Stimulated activated CD8-positive, alpha-beta memory T cell treated with anti-CD3 and anti-CD28 coated beads, Interleukin-2, amount 100 ng/mL, for 1 hour (primary cell): Measurements from ENCODE around the gene TMCC3.

Experiments used
- DNase-seq, 2 donors: peaks; one replicate each; pipeline ENCODE4 v3.0.0-alpha.2; 2020; ENCODE audit warnings: low read depth in 2 of 2

Gene TMCC3

DNA sequence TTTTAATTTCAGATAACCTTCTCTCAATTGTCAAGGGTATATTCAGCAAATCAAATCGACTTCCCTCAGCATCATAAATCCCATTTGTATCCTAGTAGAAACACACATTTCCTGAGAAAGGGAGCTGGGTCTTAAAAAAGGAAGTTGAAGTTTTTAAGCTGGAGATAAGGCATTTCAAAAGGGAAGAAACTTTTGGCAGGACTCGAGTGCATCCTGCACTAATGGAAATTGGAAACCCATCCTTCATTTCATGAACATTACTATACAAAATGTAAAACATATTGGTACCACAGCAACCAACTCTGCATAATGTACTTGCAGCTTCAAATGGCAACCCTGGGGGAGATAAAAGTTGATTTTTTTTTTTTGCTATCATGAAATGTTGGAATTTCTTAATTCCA lies 23.7 kb upstream of the TMCC3 start:
- no peak for DNase-seq

DNA sequence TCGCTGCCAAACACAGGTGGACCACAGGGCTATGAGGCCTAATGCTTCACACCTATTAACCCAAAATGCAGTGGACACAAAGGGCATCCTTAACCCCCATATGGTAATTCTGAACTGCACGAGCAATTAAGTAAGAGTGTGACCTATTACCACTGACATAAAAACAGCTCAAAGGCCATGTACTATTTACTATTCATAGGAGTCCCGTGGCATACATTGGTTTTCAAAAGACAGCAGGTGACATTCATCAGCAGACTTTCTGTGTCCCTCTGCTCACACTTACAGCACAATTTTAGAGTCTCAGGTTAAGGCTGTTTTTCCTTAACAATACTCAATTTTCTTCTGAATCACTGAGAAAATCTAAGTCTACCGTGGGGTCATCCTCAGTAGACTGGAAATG lies 23.1 kb upstream of the TMCC3 start:
- DNase-seq, result no peak

DNA sequence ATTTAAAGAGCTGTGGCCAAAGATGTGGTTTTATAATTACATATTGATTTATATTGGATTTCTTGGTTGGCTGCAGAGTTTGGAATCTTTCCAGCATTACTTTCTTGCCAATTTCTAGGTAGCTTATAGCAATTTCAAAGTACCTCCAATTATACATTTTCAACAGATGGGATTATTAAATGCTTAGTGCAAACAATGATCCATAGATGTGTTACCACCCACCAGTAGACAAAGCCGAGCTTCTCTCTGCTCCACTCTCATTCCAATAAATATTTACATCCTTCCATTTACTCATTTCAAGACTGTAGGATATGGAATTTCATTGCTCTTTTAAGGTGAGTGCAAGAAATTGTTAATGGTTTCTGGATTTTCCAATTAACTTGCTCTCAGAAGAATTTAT lies 21.6 kb upstream of the TMCC3 start:
- no peak for DNase-seq

DNA sequence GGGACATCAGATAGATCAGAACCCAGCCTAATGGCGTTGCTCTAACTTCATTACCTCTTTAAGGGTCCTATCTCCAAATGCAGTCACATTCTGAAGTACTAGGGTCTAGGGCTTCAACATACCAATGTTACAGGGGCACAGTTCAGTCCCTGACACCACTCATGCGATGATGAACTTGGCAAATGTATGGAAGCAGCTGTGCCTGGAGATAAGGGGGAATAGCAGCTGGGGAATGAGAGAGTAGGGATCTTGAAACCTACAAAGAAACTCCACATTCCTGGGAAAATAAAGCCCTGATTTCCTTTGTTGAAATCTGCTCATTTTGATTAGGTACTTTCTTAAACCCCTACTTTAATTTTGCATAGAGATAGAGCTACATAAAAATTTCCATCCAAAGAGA lies 20.5 kb upstream of the TMCC3 start:
- no peak for DNase-seq

DNA sequence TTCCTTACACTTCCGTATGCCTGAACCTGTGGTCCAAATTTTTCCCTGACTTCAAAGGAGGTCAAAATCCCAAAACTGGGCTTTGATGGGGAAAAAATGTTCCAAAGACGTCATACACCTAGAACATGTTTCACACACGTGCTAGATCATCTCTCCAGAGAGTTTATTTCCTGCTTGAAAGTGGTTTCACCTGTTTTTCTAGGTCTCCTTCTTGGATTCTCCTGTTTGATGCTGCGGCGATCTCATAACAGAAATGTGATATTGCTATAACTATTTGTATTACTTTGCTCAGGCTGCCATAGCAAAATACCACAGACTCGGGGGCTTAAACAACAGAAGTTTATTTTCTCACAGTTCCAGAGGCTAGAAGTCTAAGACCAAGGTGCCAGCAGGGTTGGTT lies 19.7 kb upstream of the TMCC3 start:
- no peak for DNase-seq

DNA sequence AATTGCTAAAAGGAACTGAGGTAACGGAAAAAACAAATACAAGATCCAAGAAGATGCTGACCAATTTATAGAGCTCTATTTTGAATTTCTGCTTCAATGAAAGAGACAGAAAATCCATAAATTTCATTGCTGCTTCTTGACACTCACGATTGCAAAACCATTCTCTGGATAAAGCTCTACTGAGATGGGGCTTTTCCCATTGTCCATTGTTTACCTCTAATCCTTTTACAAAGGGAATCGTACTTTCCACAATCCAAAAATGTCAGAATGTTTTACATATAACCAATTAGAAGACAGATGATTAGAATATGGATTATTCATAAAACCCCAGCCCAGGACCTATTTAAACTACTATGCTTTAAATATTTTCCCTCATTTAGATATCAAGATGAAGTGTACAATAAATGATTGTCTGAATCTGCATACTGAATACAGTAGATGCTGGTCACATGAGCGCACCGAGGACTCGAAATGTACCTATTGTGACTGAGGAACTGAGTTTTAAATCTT lies 16.7 kb upstream of the TMCC3 start:
- DNase-seq, result no peak

DNA sequence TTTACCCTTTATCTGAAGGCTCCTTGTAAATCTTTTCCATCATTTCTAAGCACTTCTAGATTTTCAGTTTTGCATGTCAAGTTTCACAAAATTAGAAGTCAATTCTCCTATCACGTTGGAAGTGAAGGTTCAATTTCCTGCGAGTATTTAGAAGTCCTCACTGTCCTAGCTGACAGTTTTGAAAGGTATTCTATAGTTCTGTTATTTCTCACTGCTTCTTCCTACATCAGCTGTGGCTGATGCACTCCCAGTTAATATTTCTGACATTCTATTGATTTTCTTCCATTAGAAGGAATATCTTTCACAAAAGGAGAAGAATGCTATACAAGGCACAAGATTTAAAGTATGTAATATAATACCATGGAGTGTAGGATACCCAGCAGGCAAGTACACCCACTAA lies 15.8 kb upstream of the TMCC3 start:
- DNase-seq, result no peak

DNA sequence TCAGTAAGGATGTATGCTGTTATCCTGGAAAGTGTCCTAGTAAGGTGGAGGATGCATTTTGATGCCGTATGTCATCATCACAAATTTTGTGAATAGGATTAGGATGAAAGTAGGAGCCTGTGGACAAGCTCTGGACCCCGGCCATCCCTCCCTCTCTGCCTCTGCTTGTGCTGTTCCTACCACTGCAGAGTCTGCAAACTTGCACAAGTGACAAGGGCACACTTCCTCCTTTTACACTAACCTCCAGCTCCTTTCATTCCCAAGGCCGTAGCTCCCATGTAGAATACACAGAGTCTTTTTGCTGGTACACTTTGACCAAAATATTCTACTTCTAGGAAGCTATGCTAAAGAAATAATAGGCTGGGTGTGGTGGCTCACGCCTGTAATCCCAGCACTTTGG lies 13.3 kb upstream of the TMCC3 start:
- DNase-seq, result no peak

DNA sequence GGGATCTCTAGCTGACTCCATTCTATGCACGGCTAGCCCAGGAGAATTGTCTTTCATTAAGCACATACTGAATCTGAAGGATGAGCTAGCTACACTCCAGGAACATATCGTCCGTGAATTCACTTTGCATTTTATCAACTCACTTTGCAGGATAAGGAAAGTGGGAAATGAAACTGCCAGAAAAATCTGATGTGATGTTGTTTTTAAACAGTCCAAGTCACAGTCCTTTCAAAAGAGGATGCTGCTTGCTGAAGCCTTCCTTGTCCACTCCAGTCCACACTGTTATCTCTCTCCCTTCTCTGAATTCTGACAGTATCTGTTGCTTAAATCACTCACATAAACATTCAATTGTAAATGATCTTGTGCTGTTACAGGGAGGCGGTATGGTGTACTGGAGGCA lies 12.7 kb upstream of the TMCC3 start:
- no peak for DNase-seq

DNA sequence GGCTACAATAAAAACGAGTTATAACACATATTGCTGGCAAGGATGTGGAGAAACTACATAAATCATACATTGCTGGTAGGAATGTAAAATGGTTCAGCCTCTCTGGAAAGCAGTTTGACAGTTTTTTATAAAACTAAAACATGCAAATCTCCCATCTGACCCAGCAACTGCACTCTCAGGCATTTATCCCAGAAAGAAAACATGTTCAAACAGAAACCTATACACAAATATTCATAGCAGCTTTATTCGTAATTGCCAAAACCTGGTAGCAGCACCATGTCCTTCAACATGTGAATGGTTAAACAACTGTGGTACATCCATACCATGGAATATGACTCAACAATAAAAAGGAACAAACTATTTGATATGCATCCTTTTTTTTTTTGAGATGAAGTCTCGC lies 10.1 kb upstream of the TMCC3 start:
- DNase-seq, result no peak

DNA sequence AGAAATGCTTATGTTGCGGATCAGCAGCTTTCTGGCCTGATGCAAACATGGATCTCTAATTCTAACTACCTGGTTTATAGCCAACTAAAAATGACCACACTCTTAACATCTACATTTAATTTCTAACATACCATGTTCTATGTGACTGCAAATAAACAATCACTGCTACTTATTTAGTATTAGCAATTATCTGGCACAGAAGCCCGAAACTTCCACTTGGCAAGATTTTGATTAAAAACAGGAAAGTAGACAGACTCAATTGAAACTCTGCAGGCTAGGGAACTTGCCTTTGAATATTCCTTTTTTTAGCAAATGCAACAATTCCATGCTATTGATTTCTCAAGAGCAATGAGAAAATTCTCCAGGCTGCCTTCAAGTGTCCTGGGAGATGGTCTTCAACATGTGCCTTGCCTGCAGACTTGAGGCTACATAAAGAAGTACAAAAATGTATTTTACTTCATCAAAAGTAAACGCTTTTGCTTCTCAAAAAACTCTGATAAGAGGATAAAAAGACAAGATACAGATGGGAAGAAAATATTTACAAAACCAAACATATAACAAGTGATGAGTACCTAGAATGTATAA lies 9.1 kb upstream of the TMCC3 start:
- DNase-seq, result no peak

DNA sequence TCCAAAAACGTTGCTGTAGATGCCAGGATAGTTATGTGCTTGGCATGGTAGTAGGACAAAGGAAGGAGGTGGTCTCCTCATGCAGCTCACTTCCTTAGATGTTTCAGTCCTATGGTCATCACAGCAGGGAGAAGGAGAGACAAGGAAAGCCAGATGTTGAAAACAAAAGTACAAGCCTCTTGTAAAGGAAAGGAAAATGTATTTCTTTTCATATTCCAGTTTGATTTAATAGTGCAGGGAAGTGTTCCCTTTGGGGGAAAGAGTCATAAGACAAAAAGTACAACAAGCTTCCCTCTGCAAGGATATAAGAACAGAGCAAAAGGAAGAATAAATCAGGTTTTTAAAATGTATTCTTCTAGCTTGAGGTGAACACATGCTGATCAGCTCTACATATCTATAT lies 8.6 kb upstream of the TMCC3 start:
- no peak for DNase-seq

DNA sequence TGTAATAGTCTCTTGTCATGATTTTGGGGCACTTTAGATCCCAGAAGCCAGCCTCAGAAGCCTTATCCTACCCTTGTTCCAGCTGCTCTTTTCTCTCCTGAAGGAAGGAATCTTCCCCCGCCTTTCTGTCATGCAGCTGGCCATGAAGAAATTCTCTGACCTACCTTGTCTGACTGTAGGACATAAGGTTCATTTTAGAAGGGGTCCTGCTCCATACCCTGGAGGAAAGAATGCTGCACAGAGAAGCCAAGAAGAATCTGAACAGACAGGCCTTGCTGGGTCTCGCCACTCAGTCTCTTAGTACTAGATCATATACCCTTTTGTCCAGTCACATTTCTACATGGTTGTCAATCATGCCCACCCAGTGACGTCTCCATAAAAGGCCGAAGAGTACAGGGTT lies 6.2 kb upstream of the TMCC3 start:
- DNase-seq, result no peak

DNA sequence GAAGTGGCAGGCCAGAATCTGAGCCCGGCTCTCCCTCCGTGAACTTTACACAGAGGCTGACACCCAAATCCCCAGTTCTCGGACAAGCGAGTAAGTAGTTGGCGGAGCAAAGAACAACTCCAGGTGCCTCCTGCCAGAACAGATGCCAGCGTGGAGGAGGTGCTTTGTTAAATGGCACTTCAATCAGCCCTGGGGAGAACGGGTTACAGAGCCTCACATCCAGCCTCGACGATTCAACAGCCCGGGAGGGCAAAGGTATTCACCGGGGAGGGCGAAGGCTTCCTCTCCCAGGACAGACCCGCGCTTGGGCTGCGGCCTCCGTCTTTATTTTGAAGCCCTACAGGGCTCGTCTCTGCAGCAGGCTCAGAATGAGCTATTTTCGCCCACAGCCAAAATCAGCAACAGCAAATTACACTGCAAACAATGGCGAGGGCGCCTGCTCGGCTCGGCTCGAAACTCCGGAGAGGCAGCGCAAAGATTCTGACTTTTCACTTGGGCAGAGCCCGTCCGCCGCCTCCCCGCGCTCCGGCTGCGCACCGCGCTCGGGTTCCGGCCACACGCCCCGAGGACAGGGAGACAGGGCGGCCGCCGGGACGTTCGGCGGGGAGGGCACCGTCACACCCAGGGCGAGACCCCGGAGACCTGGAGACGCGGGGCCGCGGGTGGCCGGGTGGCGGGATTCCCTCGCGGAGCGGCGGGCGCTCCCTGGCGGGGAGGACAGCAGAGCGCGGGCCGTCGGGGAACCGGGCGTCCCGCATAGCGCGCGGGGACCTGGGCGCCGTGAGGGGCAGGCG lies 811 bp downstream of the TMCC3 start:
- no peak for DNase-seq

DNA sequence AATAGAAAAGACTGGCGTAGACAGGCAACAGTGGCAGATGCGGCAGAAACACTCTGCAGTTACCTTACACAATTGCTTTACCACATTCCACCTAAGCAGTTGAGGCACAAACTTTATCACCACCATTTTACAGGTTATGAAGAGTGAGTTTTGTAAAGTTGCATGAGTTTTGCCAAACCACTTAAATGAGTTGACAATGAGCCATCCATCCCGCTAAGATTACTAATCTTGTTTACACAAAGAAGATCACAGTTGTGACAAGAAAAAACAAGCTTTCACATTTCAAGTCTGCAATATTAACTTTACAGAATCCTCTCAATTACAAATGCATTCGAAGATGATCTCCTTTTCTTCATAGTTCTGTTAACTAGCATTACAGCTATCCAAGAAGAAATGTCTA lies 1.8 kb downstream of the TMCC3 start:
- DNase-seq, result no peak

DNA sequence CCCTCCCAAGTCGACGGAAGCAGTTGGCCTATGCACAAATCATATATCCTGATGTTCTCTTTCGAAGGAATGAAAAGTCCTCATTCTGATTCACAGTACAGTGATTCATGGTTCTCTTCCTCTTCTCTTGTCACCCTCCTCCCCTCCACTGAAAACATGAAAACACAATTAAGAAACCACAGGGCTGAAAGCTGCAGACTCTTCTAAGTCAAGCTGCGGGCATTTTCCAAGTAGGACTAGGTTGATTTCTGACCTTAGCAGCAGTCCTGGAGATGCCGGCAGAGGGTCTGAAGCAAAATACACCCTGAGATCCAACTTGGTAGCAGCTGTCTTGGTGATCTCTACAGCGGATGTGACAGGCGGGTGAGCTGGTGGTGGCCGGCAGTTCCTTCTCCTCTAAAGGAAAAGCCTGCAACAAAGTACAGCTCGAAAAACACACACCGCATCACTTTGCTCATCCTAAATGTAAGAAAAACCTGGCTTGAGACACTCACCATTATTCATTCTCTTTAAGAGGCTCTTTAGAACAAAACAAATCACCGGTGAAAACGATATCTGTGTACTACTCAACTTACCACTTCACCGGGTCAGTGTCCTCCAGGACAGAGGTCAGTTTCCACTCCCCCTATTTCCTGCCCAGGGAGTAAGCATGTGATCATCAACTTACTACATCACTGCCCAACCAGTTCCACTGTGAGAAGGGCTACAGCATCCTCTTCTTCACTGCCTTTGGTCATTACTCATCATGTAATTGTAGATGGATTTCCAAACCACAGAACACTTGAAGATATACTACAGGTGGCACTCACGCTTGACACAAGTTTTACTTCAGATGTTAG lies 6.0 kb downstream of the TMCC3 start:
- DNase-seq, result no peak

DNA sequence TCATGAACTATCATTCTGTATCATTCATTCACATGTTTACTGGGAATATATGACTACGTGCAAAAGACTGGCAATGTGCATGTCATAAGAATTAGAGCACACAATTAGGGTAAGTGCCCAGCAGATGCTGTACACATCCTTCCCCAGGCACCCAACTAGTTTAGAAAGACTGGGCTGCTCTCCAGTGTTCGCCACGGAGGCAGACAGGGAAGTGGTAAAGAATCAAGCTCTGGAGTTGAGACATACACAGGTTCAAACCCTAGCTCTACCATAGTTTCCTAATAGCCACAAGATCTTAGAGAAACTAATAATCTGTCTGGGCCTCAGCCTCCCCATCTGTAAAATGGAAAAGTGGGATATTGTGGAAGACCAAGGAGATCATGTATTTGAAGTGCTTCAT lies 6.8 kb downstream of the TMCC3 start:
- DNase-seq, result no peak

DNA sequence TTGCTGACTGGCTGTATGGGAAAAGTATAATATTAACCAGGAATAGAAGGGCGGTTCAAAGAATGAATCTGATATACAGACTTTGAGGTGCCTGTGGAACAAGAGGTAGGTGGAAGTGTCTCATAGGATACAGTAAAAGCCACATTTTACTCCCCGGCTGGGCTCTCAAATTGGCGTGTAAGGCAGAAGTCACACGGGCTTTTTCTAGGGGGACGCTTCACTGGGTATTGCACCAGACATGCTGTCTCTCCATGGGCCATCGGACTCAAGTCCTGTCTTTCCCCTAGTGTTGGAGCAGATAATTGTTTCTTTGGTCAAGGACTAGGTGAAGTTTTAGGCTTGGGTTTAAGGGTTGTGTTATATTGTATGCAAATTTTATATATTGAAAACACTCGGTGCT lies 9.1 kb downstream of the TMCC3 start:
- DNase-seq, result no peak

DNA sequence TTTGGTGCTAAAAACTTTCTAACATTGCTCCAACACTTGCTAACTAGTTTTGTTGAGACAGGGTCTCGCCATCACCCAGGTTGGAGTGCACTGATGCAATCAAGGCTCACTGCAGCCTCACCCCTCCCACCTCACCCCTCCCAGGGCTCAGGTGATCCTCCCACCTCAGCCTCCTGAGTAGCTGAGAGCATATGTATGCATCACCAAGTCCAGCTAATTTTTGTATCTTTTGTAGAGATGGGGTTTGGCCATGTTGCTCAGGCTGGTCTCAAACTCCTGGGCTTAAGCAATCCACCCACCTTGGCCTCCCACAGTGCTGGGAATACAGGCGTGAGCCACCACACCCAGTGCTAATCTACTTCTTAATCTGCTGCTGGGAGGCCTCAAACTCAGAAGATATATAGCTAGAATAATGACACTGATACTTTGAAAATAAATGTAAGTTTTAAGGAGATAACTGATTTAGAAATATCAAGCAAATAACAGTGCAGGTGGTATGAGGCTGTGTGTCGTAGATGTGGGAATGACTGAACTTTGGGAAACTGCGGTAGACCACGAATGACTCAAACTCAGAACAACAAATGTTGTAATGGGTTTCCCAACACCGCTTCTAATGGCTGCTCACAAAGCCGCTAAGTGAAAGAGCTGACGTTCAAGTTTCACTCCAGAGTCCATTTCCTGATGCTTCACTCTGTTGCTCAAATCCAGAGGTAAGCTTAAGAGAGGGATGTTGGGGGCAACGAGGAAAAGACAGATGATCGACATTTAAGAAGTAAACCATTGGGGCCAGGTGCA lies 10.0 kb downstream of the TMCC3 start:
- DNase-seq, result no peak

DNA sequence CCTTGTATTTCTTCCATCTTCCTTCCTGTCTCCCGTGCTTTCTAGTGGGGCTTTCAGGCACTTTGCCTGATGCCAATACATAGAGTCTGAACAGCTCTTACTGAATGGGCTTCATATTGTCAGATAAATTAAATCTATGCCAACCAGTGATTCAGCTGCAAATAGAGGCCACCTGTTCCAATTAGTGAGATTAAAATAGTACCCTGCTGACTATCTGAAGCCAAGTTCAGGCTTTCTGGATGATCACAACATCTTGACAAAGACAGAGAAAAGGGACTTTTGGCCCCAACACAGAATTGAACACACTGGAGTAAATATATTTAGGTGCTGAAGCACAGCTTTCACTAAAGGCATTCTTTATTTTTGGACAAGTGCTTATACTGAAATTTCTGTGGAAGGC lies 11.8 kb downstream of the TMCC3 start:
- no peak for DNase-seq

DNA sequence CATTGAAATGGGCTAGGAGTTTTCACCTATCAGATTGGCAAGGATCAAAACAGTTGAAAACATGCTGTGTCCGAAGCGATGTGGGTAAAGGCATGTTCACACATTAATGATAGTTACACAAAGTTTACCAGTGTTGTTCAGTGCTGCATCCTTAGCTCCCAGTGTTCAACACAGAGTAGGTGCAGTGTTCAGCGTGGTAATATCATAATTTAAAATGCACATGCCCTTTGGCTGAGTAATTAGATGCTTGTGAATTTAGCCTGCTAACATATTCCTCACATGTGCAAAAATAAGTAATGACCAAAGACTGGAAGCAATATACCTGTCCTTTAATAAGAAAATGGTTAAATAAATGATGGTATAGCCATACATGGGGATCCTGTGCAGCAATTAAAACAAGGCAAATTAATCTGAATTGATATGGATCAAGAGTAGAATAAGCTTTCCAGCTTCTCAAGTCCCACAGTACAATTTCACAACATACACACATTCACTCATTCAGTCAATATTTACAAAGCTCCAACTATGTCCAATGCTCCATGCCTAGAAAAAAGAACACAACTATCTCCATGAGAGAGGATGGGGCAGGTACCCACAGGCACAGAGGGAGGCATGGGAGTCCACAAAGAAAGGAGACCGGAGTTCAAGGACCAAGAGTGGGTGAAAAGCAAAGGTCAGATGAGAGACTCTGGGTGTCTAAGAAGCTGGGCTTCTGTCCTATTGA lies 12.8 kb downstream of the TMCC3 start:
- DNase-seq, result no peak
